ENCODE measurements around the gene SLC17A3.

GRCh38 chr6:25902071-25902470 is 28.0 kb upstream of the SLC17A3 start:
- TF ChIP-seq CTCF (IDR thresholded peaks at IDR 0.05) (no peak), POLR2A (IDR thresholded peaks at IDR 0.05) (no peak)

All from uterus (tissue), 2 donors.